ENCODE results near the gene AMPH.

Gene AMPH

DNA sequence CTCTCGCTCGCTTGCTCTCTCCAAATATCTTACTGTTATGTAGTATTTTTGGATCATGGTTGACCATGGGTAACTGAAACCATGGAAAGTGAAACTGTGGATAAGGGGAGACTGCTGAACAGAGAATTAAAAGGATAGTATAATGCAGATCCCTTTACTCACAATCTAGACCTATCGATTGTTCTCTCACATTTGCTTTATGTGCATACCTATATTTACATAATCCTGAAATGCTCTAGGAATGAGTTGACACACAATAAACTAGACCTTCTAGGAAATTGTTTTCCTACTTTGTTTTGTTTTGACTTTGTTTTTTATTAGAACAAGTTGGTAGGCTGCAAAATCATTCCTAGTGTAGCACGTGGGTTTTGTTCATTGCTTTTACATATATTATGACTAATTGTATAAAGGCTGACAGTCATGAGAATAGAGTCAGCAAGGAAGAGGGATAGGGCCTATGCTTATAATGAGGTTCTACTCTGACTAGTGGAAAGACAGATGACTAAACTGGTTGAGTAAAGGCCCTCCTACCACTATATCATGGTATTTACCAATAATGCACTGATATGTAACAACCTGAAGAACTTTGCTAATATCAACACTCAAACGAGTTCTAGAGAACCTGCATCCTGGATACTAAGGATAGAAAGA, 182.5 kb downstream of the AMPH start:
- no peak for TF ChIP-seq CTCF (IDR thresholded peaks at IDR 0.05; ENCODE audit: insufficient read depth, low read length)
- no peak for TF ChIP-seq REST (IDR thresholded peaks at IDR 0.05; ENCODE audit: insufficient replicate concordance, low read depth)
- TF ChIP-seq GABPA (IDR thresholded peaks at IDR 0.05; ENCODE audit: low read depth): no peak
- TF ChIP-seq SPI1 (IDR thresholded peaks at IDR 0.05; ENCODE audit: borderline replicate concordance, low read depth): no peak
- no peak for TF ChIP-seq POLR2AphosphoS5 (IDR thresholded peaks at IDR 0.05; ENCODE audit: low read depth)
- no peak overlapping the region for H3K4me3 ChIP-seq (replicated peaks; ENCODE audit: insufficient read depth, low read length)
- peaks cover 4% of the 10 kb centered on the region for H3K27me3 ChIP-seq (ENCODE audit: insufficient read depth, poor library complexity, severe bottlenecking)
- no peak overlapping the region for H3K27ac ChIP-seq (replicated peaks)
- DNase-seq (ENCODE audit: low read depth in 1 of 2, low spot score in 1 of 2): no peak

DNA sequence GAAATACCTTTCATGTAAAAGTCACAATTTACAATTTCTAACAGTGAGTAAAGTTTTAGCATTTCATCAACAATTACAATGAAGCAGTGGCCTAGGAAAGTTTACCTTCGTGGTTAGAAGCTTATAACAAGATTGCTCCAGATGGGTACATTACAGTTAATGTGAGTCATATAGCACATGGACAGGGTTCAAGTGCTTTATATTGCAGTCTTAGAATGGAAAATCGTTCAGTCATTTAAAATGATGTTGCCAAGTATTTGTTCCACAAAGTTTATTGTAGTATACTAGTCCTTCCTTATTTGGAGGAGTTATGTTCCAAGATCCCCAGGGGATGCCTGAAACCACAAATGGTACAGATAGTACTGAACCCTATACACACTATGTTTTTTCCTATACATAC, 183.1 kb downstream of the AMPH start:
- H3K4me3 ChIP-seq (replicated peaks; ENCODE audit: insufficient read depth, low read length): no peak overlapping the region
- DNase-seq (ENCODE audit: low read depth in 1 of 2, low spot score in 1 of 2): no peak
- no peak for TF ChIP-seq CTCF (IDR thresholded peaks at IDR 0.05; ENCODE audit: insufficient read depth, low read length)

DNA sequence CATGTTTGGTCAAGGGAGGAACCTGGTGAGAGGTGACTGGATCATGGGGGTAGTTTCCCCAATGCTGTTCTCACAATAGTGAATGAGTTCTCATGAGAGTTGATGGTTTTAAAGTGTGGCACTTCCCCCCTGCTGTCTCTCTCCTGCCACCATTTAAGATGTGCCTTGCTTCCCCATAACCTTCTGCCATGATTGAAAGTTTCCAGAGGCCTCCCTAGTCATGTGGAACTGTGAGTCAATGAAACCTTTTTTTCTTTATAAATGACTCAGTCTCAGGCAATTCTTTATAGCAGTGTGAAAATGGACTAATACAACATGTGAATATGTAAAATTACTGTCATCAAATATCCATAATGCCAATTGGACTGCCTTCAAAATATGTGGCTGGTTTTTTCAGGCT, 192.2 kb downstream of the AMPH start:
- no peak for TF ChIP-seq SPI1 (IDR thresholded peaks at IDR 0.05; ENCODE audit: borderline replicate concordance, low read depth)
- no peak for TF ChIP-seq GABPA (IDR thresholded peaks at IDR 0.05; ENCODE audit: low read depth)
- TF ChIP-seq REST (IDR thresholded peaks at IDR 0.05; ENCODE audit: insufficient replicate concordance, low read depth): no peak
- TF ChIP-seq POLR2AphosphoS5 (IDR thresholded peaks at IDR 0.05; ENCODE audit: low read depth): no peak
- no peak for TF ChIP-seq CTCF (IDR thresholded peaks at IDR 0.05; ENCODE audit: insufficient read depth, low read length)
- Histone ChIP-seq H3K27ac (replicated peaks) (no peak overlapping the region), H3K4me3 (replicated peaks; ENCODE audit: insufficient read depth, low read length) (no peak overlapping the region), H3K27me3 (ENCODE audit: insufficient read depth, poor library complexity, severe bottlenecking) (no peaks in the 10 kb centered on the region)
- DNase-seq (ENCODE audit: low read depth in 1 of 2, low spot score in 1 of 2): no peak

More for the DNA sequence above, 183.1 kb downstream of the AMPH start:
- H3K27me3 ChIP-seq (ENCODE audit: insufficient read depth, poor library complexity, severe bottlenecking): peaks cover 4% of the 10 kb centered on the region
- no peak overlapping the region for H3K27ac ChIP-seq (replicated peaks)

DNA sequence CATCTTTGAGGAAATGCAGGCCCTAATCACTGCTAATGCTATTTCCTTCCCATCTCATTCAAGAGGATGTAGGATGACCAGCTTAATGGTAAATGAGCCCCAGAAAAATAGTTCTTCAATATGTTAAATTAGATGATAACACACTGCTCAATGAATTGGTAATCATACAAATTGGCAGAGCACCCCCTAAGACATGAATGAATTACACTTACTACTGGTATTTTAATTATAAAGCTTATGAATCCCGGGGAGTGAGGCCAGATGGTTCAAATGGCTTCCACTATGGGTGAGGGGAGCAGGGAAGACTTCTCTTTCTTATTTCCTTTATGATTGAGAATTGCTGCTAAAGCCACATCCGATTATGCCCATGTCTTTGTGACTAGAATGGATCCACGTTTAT, 198.5 kb downstream of the AMPH start:
- H3K27me3 ChIP-seq (ENCODE audit: insufficient read depth, poor library complexity, severe bottlenecking): peaks cover 2% of the 10 kb centered on the region
- H3K27ac ChIP-seq (replicated peaks): no peak overlapping the region
- H3K4me3 ChIP-seq (replicated peaks; ENCODE audit: insufficient read depth, low read length): no peak overlapping the region
- no peak for DNase-seq (ENCODE audit: low read depth in 1 of 2, low spot score in 1 of 2)
- TF ChIP-seq SPI1 (IDR thresholded peaks at IDR 0.05; ENCODE audit: borderline replicate concordance, low read depth) (no peak), GABPA (IDR thresholded peaks at IDR 0.05; ENCODE audit: low read depth) (no peak), CTCF (IDR thresholded peaks at IDR 0.05; ENCODE audit: insufficient read depth, low read length) (no peak), REST (IDR thresholded peaks at IDR 0.05; ENCODE audit: insufficient replicate concordance, low read depth) (no peak), POLR2AphosphoS5 (IDR thresholded peaks at IDR 0.05; ENCODE audit: low read depth) (no peak)

All from HL-60 (cell line).